ENCODE measurements around the gene AHSA1.

GRCh38 chr14:77423423-77423822 lies 34.5 kb upstream of the AHSA1 start, which contains the start of gene NOXRED1:
- TF ChIP-seq CTCF (IDR thresholded peaks at IDR 0.05) (no peak), POLR2A (IDR thresholded peaks at IDR 0.05) (no peak)
